PFSK-1 (cell line): ENCODE measurements around the gene NAV2.

Experiments used
- POLR2AphosphoS5 ChIP-seq: IDR thresholded peaks from 2 replicates; pipeline ENCODE4 v1.6.1; 2012; ENCODE audit warnings: low read depth, mild to moderate bottlenecking, control low read depth, low read length, moderate library complexity
- TAF1 ChIP-seq: IDR thresholded peaks from 2 replicates; pipeline ENCODE4 v1.6.1; 2012; ENCODE audit warnings: low read length, control low read depth, borderline replicate concordance; ENCODE audit not compliant: insufficient read depth

DNA sequence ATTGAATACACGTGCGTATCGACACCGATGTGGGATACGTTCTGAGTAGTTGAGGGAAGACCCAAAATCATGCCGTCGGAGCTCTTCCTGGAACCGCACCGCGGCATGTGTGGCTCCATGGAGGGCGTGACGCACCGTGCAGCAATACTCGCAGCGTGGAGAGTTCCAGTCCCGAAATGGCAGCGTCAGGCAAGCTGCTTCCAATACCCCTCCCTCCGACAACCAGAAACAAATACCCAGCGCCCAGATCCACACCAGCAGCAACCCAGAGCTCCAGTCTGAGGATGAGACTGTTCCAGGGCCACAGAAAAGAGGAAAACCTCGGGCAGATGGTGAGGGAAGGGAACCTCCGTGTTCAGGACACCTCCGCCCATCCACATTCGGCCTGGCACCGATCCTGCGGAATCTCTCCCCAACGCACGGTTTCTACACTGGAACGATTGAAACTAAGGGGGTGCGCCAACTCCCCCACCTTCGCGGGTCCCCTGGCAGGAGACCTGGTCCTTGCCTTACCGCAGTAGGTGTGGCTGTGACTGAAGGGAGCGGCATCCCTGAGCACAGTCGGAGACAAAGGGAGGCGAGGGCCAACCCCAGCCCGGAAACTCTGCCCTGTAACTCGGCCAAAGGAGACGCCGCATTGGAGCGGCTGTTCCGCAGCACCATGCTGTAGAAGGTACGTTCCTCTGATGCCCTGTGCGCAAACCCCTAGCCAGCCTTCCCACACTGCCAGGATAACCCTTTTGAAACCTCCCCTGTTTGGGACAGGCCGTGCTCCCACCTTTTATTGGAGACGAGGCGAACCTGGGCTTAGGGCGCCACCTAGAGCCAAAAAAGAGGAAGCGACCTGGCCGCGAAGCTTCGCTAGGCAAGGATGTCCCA lies 419.4 kb downstream of the NAV2 start:
- TF ChIP-seq TAF1: no peak
- no peak for TF ChIP-seq POLR2AphosphoS5
